ENCODE measurements around the gene E2F4. TPM values are rescaled to one million over a fixed set of nuclear protein-coding genes. Genes with fewer than 3 reads are reported as not detected.

Gene E2F4
- total RNA-seq, 1 experiment from 2014 or later, result 123 TPM

DNA sequence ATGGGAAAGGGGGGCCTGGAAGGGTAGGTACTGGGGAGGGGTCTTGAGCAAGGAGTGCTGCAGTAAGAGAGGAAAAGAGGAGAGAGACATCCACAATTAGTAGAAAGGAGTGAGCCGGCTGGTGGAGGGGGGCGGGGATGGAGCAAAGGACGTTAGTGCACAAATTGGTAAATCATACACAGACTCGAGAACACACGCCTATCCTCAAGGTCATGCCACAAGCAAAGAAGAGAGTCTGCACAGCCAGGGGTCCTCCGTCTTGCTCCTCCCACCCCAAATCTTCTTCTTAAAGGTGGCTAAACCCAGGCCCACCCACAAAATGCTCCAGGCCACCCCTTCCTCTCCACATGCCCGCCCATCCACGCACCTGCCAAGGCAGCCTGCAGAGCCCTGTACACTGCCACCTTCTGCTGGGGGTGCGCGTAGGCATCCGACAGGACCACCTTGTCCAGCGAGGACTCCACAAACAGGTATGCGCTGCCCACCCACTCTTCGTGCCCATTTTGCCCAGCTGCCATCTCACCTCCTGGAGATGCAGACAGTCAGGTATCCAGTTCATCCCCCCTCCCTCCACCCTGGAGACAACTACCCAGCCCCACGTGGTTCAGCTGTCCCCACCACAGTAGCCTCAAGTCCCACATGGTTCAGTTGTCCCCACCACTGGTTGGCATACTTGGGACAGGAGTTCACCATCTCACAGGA, 35.7 kb upstream of the E2F4 start:
- DNase-seq (ENCODE audit: low spot score), result no peak
- in situ Hi-C loops (cut with HindIII; ENCODE audit: low sequenced_read_pairs), result no loop called here

DNA sequence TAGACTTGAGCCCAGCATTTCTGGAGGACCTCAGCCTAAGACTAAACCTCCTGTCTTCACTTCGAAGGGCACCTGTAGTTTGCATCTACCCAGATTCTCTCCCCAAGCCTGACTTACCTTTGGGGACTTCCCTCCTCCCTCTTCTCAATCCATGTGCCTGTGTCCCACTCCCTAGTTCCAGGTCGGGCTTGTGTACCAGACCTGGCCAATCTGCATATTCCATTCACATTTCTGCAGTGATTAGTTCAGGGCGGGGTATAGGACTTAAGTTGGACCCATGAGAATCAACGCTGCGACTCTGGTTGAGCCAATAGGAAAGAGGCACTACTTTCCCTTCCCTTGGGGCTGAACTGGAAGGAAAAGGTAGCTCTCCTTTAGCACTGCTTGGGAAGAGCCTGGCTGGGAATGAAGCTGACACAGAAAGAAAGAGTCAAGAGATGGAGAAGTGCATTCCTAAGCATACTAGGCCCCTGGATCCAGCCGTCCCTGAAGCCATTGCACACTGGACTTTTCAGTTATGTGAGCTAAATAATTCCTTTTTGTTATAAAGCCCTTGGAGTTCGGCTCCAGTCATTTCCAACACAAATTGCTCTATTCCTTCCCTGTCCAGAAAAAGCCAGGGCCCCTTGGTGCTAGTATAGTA, 34.7 kb upstream of the E2F4 start:
- DNase-seq (ENCODE audit: low spot score), result no peak
- in situ Hi-C loops (cut with HindIII; ENCODE audit: low sequenced_read_pairs), result no loop called here

DNA sequence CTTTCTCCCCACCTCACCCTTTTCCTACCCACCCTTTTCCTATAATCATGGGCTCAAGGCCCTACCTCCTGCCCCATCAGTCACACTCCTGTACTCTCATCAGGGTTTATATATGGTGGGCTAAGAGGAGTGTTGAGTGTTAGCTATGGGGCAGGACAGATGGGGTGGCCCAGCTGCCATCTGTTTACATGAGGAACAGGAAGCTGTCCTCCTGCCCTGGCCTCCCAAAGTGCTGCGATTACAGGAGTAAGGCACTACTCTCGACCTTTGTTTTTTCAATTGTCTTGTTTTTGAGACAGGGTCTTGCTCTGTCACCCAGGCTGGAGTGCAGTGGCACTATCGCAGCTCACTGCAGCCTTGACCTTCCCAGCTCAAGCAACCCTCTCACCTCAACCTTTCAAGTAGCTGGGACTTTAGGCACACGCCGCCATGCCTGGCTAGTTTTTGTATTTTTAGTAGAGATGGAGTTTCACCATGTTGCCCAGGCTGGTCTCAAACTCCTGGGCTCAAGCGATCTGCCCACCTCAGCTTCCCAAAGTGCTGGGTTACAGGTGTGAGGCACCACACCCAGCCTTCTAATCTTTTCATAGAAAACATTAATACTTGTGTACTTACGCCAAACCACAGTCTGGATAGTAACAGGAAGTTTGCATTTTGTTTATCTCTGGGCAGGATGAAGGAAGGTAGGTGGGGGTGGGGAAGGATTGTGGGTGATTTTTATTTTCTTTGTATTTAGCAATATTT, 33.9 kb upstream of the E2F4 start:
- in situ Hi-C loops (cut with HindIII; ENCODE audit: low sequenced_read_pairs), result no loop called here
- DNase-seq (ENCODE audit: low spot score), result no peak

DNA sequence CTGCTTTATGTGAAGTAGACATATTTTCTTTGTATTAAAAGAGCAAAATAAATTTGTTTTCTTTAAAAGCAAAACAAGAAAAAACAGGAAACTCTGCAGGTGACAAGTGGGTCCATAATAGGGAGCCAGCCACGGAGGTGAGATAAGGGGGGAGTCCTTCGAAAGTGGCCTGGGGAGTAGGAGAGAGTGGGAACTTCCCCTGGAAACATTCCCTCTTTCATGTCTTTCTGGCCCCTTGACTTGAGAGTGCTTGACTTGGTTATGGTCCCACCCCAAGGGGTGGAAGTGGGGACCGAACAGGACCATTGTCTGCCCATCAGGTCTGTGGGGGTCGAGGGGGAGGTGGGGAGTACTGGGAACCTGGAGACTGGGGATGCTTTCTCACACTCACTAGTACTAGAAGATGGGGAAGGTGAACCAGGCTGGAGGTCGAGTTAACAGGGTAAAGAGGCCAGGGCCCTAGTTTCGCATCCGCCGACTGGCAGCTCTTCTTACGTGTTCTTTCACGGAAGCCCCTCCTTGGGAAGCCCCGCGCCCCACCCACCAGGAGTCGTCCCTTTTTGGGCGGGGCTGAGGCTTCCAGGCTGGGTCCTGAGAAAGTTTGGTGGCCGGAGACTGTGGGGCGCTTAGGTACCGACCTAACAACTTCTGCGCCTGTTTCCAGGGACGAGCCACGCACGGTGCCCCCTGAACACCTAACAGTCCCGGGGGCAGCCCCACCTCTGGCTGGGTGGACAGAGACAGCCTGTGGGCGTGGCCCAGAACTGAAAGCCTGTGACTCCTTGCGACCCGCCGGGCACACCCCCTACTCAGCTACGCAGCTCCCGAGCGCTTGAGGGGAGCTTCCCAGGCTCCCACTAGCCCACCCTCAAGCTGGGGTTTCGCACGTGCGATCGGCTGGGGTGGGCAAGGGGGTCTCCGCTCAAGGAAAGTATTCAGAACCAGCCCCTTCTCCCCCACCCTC, 33.0 kb upstream of the E2F4 start:
- in situ Hi-C loops (cut with HindIII; ENCODE audit: low sequenced_read_pairs), result no loop called here
- no peak for DNase-seq (ENCODE audit: low spot score)

DNA sequence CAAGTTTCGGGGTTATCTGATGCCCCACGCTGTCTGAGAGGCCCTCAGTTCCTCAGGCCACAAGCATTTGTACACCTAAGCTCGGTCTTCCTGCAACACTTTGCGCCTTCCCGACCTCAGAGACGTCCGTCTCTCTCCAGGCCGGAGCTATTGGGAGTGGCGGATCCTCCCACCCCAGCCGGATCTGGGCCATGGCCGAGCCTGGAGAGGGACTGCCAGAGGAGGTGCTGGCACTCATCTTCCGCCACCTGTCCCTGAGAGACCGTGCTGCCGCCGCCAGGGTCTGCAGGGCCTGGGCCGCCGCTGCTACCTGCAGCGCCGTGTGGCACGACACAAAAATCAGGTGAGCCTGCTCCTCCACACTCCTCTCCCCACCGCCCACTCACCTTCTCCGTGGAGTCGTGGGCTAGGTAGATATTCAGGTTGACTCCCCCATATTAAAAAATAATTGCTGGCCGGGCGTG, 30.3 kb upstream of the E2F4 start:
- peak; percentile 81 for DNase-seq (ENCODE audit: low spot score)
- in situ Hi-C loops (cut with HindIII; ENCODE audit: low sequenced_read_pairs), result no loop called here

DNA sequence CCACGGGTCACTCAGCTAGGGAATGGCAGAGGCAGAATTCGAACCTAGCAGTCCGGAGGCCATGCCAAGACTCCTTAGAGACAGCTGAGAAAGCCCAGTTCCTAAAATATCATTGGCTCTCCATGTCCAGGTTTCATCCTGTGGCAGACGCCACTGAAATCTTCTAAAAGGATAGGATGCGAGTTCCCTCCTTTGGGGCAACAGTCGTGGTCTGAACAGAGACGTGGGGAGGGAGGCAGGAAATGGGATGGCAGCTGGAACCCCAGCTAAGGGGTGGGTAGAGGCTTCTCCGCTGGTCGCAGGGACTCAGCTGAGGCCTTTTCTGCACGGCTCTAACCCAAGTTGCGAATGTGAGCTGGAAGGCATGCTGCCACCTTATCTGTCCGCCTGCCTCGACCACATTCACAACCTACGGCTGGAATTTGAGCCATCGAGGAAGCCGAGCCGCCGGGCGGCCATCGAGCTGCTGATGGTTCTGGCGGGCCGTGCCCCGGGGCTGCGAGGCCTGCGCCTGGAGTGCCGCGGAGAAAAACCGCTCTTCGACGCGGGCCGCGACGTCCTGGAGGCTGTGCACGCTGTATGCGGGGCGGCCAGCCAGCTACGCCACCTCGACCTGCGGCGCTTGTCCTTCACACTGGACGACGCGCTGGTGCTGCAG, 29.3 kb upstream of the E2F4 start:
- peak; percentile 61 for DNase-seq (ENCODE audit: low spot score)
- in situ Hi-C loops (cut with HindIII; ENCODE audit: low sequenced_read_pairs), result no loop called here

DNA sequence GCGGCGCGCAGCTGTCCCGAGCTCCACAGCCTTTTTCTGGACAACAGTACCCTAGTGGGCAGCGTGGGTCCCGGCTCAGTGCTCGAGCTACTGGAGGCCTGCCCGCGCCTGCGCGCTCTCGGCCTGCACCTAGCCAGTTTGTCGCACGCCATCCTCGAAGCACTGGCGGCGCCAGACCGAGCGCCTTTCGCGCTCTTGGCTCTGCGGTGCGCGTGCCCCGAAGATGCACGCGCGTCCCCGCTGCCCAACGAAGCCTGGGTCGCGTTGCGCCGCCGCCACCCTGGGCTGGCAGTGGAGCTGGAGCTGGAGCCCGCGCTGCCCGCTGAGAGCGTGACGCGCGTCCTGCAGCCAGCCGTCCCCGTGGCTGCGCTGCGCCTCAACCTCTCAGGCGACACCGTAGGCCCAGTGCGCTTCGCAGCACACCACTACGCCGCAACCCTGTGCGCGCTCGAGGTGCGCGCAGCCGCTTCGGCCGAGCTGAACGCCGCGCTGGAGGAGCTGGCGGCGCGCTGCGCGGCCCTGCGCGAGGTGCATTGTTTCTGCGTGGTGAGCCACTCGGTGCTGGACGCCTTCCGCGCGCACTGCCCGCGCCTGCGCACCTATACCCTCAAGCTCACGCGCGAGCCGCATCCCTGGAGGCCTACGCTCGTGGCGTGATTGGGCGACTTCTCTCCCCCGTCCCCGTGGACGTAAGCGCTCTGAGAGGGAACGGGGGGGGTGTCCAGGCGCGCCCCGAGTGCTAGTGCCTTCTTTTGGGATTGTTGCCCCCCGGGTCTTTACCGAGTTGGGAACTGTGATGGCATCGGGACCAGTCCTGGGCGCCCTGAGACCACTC, 28.6 kb upstream of the E2F4 start:
- in situ Hi-C loops (cut with HindIII; ENCODE audit: low sequenced_read_pairs), result no loop called here
- DNase-seq (ENCODE audit: low spot score), result peak; percentile 88

DNA sequence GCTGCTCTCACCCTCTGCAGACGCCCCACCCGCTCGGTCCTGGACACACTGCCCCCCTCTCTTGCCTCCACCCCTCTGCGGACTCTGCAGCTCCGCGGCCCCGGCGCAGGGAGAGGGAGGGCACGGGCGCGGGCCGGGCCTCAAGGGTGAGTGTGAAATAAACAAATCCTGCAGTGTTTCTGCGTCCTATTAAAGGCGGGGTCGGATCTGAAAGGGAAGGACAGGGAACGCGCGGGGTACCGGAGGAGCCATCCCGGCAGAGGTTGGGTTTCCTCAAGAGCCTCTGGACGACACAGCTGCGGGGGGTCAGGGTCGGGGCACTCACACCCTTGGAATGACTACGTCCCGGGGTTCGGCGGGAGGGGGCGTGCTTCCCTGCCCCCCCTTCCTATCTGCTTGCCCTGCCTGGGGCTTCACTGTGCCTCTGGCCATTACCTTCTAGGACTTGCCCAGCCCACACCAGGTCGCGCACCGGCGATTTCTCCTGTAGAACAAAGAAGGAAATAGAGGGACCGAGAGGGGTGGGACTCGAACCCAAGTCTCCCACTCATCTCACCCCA, 27.9 kb upstream of the E2F4 start:
- in situ Hi-C loops (cut with HindIII; ENCODE audit: low sequenced_read_pairs), result no loop called here
- DNase-seq (ENCODE audit: low spot score), result no peak

DNA sequence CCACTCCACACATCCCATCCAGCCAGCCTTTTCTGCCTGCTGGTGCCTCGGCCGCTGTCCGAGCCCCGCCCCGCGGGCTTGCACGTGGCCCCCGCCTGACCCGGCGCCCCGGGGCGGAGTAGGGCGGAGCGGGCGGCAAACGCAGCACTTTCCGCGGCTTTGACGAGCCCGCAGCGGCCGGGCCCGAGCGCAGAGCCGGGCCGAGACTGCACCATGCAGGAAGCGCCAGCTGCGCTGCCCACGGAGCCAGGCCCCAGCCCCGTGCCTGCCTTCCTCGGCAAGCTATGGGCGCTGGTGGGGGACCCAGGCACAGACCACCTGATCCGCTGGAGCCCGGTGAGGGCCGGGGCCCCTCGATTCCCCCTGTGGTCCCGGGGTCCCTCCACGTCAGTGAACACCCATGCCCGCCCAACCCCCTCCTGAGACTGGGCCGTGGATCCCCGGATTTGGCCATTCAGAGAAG, 27.3 kb upstream of the E2F4 start, which contains the start of gene HSF4:
HSF4 (plus strand) TSS at position 147 of the 463 bp plus-strand sequence; CDS start at position 214, 67 bp downstream.
- in situ Hi-C loops (cut with HindIII; ENCODE audit: low sequenced_read_pairs), result no loop called here
- peak; percentile 74 for DNase-seq (ENCODE audit: low spot score)

DNA sequence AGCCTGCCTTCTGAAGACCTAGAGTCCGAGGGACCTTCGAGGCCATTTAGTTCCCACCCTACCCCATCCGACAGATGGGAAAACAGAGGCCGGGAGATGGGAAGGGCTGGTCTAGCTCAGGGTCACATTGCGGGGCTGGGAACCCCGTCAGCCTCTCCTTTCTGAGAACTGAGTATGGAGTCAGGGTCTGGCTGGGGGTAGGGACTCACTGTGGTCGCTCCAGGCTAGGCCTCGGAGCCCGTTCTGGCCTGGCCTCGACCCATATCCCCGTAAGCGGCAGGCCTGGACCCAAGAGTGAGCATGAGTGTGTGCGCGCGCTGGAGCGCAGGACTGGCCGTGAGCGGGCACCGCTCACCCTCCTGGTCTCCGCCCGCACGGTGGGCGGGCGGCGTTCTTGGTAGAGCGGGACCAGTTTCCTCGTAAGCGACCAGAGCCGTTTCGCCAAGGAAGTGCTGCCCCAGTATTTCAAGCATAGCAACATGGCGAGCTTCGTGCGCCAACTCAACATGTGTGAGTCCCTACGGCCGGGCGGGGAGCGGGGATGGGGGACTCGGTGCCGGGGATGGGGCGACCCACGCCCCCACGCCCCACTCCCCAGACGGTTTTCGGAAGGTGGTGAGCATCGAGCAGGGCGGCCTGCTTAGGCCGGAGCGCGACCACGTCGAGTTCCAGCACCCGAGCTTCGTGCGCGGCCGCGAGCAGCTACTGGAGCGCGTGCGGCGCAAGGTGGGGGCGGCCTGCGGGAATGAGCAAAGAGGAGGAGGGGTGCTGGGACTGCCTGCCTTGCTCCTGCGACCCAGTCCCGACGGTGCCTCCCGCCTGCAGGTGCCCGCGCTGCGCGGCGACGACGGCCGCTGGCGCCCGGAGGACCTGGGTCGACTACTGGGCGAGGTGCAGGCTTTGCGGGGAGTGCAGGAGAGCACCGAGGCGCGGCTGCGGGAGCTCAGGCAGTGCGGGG, 26.6 kb upstream of the E2F4 start:
- in situ Hi-C loops (cut with HindIII; ENCODE audit: low sequenced_read_pairs), result no loop called here
- no peak for DNase-seq (ENCODE audit: low spot score)

DNA sequence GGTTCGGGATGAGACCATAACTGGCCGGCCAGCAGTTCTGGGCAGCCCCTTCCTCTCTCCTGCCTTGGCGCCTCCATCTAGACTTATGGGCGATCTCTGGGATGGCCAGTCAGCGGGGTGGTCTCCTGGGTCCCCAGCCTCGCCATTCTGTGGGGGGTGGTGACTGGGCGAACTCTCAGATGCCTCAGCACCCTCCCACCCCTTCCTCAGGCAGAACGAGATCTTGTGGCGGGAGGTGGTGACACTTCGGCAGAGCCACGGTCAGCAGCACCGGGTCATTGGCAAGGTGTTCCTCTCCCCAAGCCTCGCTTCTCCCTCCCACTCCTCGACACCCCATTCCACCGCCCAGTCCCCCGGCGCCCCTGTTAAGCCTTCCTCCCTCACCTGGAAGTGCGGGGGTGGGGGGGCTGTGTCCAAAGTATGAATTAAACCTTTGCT, 25.8 kb upstream of the E2F4 start:
- in situ Hi-C loops (cut with HindIII; ENCODE audit: low sequenced_read_pairs), result no loop called here
- no peak for DNase-seq (ENCODE audit: low spot score)

DNA sequence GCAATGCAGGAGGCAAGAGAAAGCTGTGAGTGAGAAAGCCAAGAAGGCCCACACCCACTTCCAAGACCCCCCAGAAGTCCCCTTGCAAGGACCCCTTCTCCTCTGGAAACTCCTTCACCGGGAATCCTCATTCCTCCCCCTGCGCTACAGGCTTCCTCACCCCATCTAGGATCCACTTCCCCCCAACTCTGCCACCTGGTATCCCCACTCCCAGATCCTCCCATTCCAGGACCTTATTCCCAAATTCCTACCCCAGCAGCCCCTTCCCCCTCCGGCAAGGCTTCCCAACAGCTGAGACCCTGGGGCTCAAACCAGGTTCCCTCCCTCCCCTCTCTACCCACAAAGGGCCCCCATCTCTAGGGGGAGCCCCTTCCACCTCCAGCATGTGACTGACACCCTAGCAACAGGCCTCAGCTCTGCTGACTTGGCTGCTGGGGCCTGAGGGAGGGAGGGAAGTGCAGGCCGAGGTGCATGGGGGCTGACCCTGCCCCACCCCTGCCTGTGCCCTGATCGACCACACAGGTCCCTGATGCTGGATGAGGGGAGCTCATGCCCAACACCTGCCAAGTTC, 25.3 kb upstream of the E2F4 start:
- in situ Hi-C loops (cut with HindIII; ENCODE audit: low sequenced_read_pairs), result no loop called here
- no peak for DNase-seq (ENCODE audit: low spot score)

DNA sequence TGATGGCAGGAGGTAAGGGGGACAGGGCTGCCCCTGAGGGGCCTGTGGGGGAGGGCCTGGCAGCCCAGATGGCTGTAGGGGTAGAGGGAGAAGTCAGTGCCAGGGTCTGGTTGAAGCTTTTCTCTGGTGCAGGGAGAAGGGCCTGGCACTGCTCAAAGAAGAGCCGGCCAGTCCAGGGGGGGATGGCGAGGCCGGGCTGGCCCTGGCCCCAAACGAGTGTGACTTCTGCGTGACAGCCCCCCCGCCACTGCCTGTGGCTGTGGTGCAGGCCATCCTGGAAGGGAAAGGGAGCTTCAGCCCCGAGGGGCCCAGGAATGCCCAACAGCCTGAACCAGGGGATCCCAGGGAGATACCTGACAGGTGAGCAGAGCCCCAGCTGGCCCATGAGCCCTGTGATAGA, 24.4 kb upstream of the E2F4 start:
- no peak for DNase-seq (ENCODE audit: low spot score)
- in situ Hi-C loops (cut with HindIII; ENCODE audit: low sequenced_read_pairs), result no loop called here

DNA sequence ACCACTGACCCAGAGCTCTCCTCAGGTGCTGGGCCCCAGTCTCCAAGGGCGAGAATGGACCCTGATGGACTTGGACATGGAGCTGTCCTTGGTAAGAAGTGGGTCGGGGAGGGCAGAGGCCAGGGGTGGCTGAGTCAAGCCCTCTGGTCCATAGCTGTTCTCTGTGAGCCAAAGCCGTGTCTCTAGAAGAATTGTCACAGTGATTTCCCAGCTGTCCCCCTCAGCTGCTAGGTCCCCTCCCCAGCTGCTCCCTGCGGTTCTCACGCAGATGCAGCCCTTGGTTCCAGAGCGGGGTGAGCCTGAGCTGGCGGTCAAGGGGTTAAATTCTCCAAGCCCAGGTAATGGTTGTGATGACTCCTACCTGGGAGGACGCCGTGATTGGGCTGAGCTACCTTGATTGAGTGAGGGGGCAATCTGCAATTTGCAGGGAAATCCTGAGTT, 22.9 kb upstream of the E2F4 start:
- in situ Hi-C loops (cut with HindIII; ENCODE audit: low sequenced_read_pairs), result no loop called here
- DNase-seq (ENCODE audit: low spot score), result no peak

DNA sequence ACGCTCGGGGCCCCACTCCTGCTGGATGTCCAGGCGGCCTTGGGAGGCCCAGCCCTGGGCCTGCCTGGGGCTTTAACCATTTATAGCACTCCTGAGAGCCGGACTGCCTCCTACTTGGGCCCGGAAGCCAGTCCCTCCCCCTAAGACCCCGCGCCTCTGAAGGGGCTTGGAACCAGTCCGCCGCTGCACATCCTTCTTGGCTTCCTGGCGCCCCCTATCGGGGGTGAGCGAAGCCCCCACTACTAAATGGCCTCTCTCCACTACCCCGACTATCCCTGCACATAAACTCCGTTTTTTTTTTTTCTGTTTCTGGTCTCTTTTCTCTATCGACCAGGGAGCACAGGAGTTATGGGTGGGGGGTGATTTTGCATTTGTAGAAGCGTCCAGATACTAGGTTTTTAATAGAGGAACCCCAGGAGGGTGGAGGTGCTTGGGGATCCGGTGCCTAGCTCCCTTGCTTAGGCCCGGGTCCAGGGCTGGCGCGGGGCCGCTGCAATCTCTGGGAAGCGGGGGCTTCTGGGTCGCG, 22.2 kb upstream of the E2F4 start:
- in situ Hi-C loops (cut with HindIII; ENCODE audit: low sequenced_read_pairs), result no loop called here
- DNase-seq (ENCODE audit: low spot score), result peak; percentile 55

All from G401 (cell line).